ENCODE results near the gene NEDD4L.

NEDD4L gene

GRCh38 chr18:58055890-58056558 is 12.0 kb downstream of the NEDD4L start:
- Mint-ChIP-seq H3K27ac (no peak overlapping the region), H3K9me3 (ENCODE audit: low read depth) (no peaks in the 10 kb centered on the region), H3K4me1 (ENCODE audit: low read depth) (peaks cover 3% of the 10 kb centered on the region)

GRCh38 chr18:58056852-58057251 is 12.8 kb downstream of the NEDD4L start:
- H3K9me3 Mint-ChIP-seq (ENCODE audit: low read depth), result no peaks in the 10 kb centered on the region
- peaks cover 2% of the 10 kb centered on the region for H3K4me1 Mint-ChIP-seq (ENCODE audit: low read depth)
- no peak overlapping the region for H3K4me3 Mint-ChIP-seq
- no peak overlapping the region for H3K27ac Mint-ChIP-seq
- no peaks in the 10 kb centered on the region for H3K36me3 Mint-ChIP-seq
- H3K27me3 Mint-ChIP-seq, result no peaks in the 10 kb centered on the region

More at GRCh38 chr18:58055890-58056558, 12.0 kb downstream of the NEDD4L start:
- no peak overlapping the region for H3K4me3 Mint-ChIP-seq
- H3K27me3 Mint-ChIP-seq, result no peaks in the 10 kb centered on the region
- H3K36me3 Mint-ChIP-seq, result no peaks in the 10 kb centered on the region

GRCh38 chr18:58057291-58057965 is 13.4 kb downstream of the NEDD4L start:
- Mint-ChIP-seq H3K4me3 (no peak overlapping the region), H3K27me3 (no peaks in the 10 kb centered on the region), H3K9me3 (ENCODE audit: low read depth) (no peaks in the 10 kb centered on the region), H3K4me1 (ENCODE audit: low read depth) (no peaks in the 10 kb centered on the region), H3K27ac (no peak overlapping the region), H3K36me3 (no peaks in the 10 kb centered on the region)

- Mint-ChIP-seq H3K36me3 (no peaks in the 10 kb centered on the region), H3K4me1 (ENCODE audit: low read depth) (no peaks in the 10 kb centered on the region), H3K9me3 (ENCODE audit: low read depth) (no peaks in the 10 kb centered on the region), H3K27ac (no peak overlapping the region), H3K4me3 (no peak overlapping the region), H3K27me3 (no peaks in the 10 kb centered on the region)
Measured at GRCh38 chr18:58058720-58059119, 14.7 kb downstream of the NEDD4L start.

- H3K36me3 Mint-ChIP-seq, result no peaks in the 10 kb centered on the region
- no peak overlapping the region for H3K27ac Mint-ChIP-seq
- no peak overlapping the region for H3K4me3 Mint-ChIP-seq
- no peaks in the 10 kb centered on the region for H3K9me3 Mint-ChIP-seq (ENCODE audit: low read depth)
- no peaks in the 10 kb centered on the region for H3K4me1 Mint-ChIP-seq (ENCODE audit: low read depth)
- H3K27me3 Mint-ChIP-seq, result no peaks in the 10 kb centered on the region
Measured at GRCh38 chr18:58060254-58060653, 16.2 kb downstream of the NEDD4L start.

GRCh38 chr18:58061349-58061748 is 17.3 kb downstream of the NEDD4L start:
- H3K27ac Mint-ChIP-seq, result no peak overlapping the region
- H3K36me3 Mint-ChIP-seq, result no peaks in the 10 kb centered on the region
- no peaks in the 10 kb centered on the region for H3K27me3 Mint-ChIP-seq
- H3K9me3 Mint-ChIP-seq (ENCODE audit: low read depth), result no peaks in the 10 kb centered on the region
- no peak overlapping the region for H3K4me3 Mint-ChIP-seq
- no peaks in the 10 kb centered on the region for H3K4me1 Mint-ChIP-seq (ENCODE audit: low read depth)

- Mint-ChIP-seq H3K36me3 (no peaks in the 10 kb centered on the region), H3K27ac (no peak overlapping the region), H3K4me1 (ENCODE audit: low read depth) (no peaks in the 10 kb centered on the region), H3K9me3 (ENCODE audit: low read depth) (no peaks in the 10 kb centered on the region), H3K27me3 (no peaks in the 10 kb centered on the region), H3K4me3 (no peak overlapping the region)
Measured at GRCh38 chr18:58064406-58064998, 20.5 kb downstream of the NEDD4L start.

- H3K4me3 Mint-ChIP-seq, result no peak overlapping the region
- H3K4me1 Mint-ChIP-seq (ENCODE audit: low read depth), result no peaks in the 10 kb centered on the region
- no peaks in the 10 kb centered on the region for H3K9me3 Mint-ChIP-seq (ENCODE audit: low read depth)
- H3K27ac Mint-ChIP-seq, result no peak overlapping the region
- no peaks in the 10 kb centered on the region for H3K36me3 Mint-ChIP-seq
- H3K27me3 Mint-ChIP-seq, result no peaks in the 10 kb centered on the region
Measured at GRCh38 chr18:58065956-58066355, 21.9 kb downstream of the NEDD4L start.

GRCh38 chr18:58067601-58068000 is 23.6 kb downstream of the NEDD4L start:
- Mint-ChIP-seq H3K27ac (no peak overlapping the region), H3K9me3 (ENCODE audit: low read depth) (no peaks in the 10 kb centered on the region), H3K36me3 (no peaks in the 10 kb centered on the region), H3K4me3 (no peak overlapping the region), H3K27me3 (no peaks in the 10 kb centered on the region), H3K4me1 (ENCODE audit: low read depth) (no peaks in the 10 kb centered on the region)

GRCh38 chr18:58069099-58069498 is 25.1 kb downstream of the NEDD4L start:
- Mint-ChIP-seq H3K9me3 (ENCODE audit: low read depth) (no peaks in the 10 kb centered on the region), H3K27me3 (no peaks in the 10 kb centered on the region), H3K36me3 (peaks cover 2% of the 10 kb centered on the region), H3K4me1 (ENCODE audit: low read depth) (no peaks in the 10 kb centered on the region), H3K4me3 (no peak overlapping the region), H3K27ac (no peak overlapping the region)

- Mint-ChIP-seq H3K4me3 (no peak overlapping the region), H3K4me1 (ENCODE audit: low read depth) (no peaks in the 10 kb centered on the region), H3K27ac (no peak overlapping the region), H3K9me3 (ENCODE audit: low read depth) (no peaks in the 10 kb centered on the region), H3K36me3 (peaks cover 2% of the 10 kb centered on the region), H3K27me3 (no peaks in the 10 kb centered on the region)
Measured at GRCh38 chr18:58069721-58070292, 25.8 kb downstream of the NEDD4L start.

GRCh38 chr18:58076052-58076451 is 32.0 kb downstream of the NEDD4L start:
- Mint-ChIP-seq H3K36me3 (peaks cover 2% of the 10 kb centered on the region), H3K4me3 (no peak overlapping the region), H3K9me3 (ENCODE audit: low read depth) (no peaks in the 10 kb centered on the region)

GRCh38 chr18:58077329-58077728 is 33.3 kb downstream of the NEDD4L start:
- Mint-ChIP-seq H3K4me3 (no peak overlapping the region), H3K36me3 (peaks cover 2% of the 10 kb centered on the region), H3K4me1 (ENCODE audit: low read depth) (no peaks in the 10 kb centered on the region), H3K9me3 (ENCODE audit: low read depth) (no peaks in the 10 kb centered on the region), H3K27ac (no peak overlapping the region), H3K27me3 (peaks cover 2% of the 10 kb centered on the region)

More at GRCh38 chr18:58076052-58076451, 32.0 kb downstream of the NEDD4L start:
- Mint-ChIP-seq H3K4me1 (ENCODE audit: low read depth) (no peaks in the 10 kb centered on the region), H3K27ac (no peak overlapping the region), H3K27me3 (peaks cover 2% of the 10 kb centered on the region)

- Mint-ChIP-seq H3K27me3 (peaks cover 4% of the 10 kb centered on the region), H3K9me3 (ENCODE audit: low read depth) (no peaks in the 10 kb centered on the region), H3K36me3 (no peaks in the 10 kb centered on the region), H3K4me3 (no peak overlapping the region), H3K27ac (no peak overlapping the region), H3K4me1 (ENCODE audit: low read depth) (no peaks in the 10 kb centered on the region)
Measured at GRCh38 chr18:58078889-58079573, 35.0 kb downstream of the NEDD4L start.

GRCh38 chr18:58080451-58080850 is 36.4 kb downstream of the NEDD4L start:
- H3K27me3 Mint-ChIP-seq, result peaks cover 4% of the 10 kb centered on the region
- H3K36me3 Mint-ChIP-seq, result no peaks in the 10 kb centered on the region
- H3K27ac Mint-ChIP-seq, result no peak overlapping the region
- no peak overlapping the region for H3K4me3 Mint-ChIP-seq
- H3K9me3 Mint-ChIP-seq (ENCODE audit: low read depth), result no peaks in the 10 kb centered on the region
- H3K4me1 Mint-ChIP-seq (ENCODE audit: low read depth), result no peaks in the 10 kb centered on the region
